HepG2 (cell line): Measurements from ENCODE around the gene WNT10A. TPM values are rescaled to one million over a fixed set of nuclear protein-coding genes. Genes with fewer than 3 reads are reported as not detected.

Source experiments
- CREM ChIP-seq, 2 experiments: sonication (generic) in 1 of 2; formaldehyde crosslinking in 1 of 2; IDR thresholded peaks; 2 replicates each; pipeline versions ENCODE4 v1.4.0 to v1.6.1; 2016 to 2020; ENCODE audit warnings: antibody characterized with exemption in 1 of 2, mild to moderate bottlenecking in 1 of 2, missing genetic modification reagents in 1 of 2
- DNMT3B ChIP-seq: conservative IDR thresholded peaks from 2 replicates; pipeline ENCODE4 v1.6.1; 2016; ENCODE audit warnings: missing biosample characterization, control low read depth
- FOSL2 ChIP-seq: sonication (generic); formaldehyde crosslinking; IDR thresholded peaks from 2 replicates; pipeline ENCODE4 v1.4.0; 2020; ENCODE audit warnings: missing genetic modification reagents
- HOXA3 ChIP-seq: sonication (generic); formaldehyde crosslinking; IDR thresholded peaks from 2 replicates; pipeline ENCODE4 v1.5.0; 2020; ENCODE audit warnings: missing genetic modification reagents
- KLF16 ChIP-seq, 2 experiments: sonication (generic) in 1 of 2; formaldehyde crosslinking in 1 of 2; IDR thresholded peaks; 2 replicates each; pipeline versions ENCODE4 v1.6.1 to v1.8.0; 2016 to 2023; ENCODE audit warnings: missing genetic modification reagents in 2 of 2, missing compliant biosample characterization in 1 of 2
- MAFG ChIP-seq: sonication (generic); formaldehyde crosslinking; IDR thresholded peaks from 2 replicates; pipeline ENCODE4 v1.5.1; 2020; ENCODE audit warnings: mild to moderate bottlenecking, missing genetic modification reagents
- MTF2 ChIP-seq: sonication (generic); formaldehyde crosslinking; IDR thresholded peaks from 2 replicates; pipeline ENCODE4 v1.5.0; 2020; ENCODE audit warnings: missing genetic modification reagents, borderline replicate concordance
- NRL ChIP-seq: sonication (generic); formaldehyde crosslinking; IDR thresholded peaks from 2 replicates; pipeline ENCODE4 v1.5.0; 2020; ENCODE audit warnings: missing genetic modification reagents, mild to moderate bottlenecking, moderate library complexity, borderline replicate concordance
- PTBP1 ChIP-seq: fragments of 200-400 bp; formaldehyde crosslinking; IDR thresholded peaks from 2 replicates; pipeline ENCODE4 v1.6.1; 2018; ENCODE audit warnings: low read length, low read depth; ENCODE audit not compliant: poor library complexity, severe bottlenecking
- RCOR2 ChIP-seq: IDR thresholded peaks from 2 replicates; pipeline ENCODE4 v1.6.1; 2016; ENCODE audit warnings: missing biosample characterization, missing genetic modification reagents
- SYNCRIP ChIP-seq: fragments of 200-400 bp; formaldehyde crosslinking; IDR thresholded peaks from 2 replicates; pipeline ENCODE4 v1.6.1; 2018; ENCODE audit warnings: mild to moderate bottlenecking, low read depth, low read length; ENCODE audit not compliant: insufficient read depth
- TOE1 ChIP-seq: sonication (generic); formaldehyde crosslinking; IDR thresholded peaks from 2 replicates; pipeline ENCODE4 v1.4.0; 2020; ENCODE audit warnings: mild to moderate bottlenecking, missing genetic modification reagents
- ZNF264 ChIP-seq: sonication (generic); formaldehyde crosslinking; IDR thresholded peaks from 2 replicates; pipeline ENCODE4 v1.4.0; 2020; ENCODE audit warnings: missing genetic modification reagents
- ZNF331 ChIP-seq: sonication (generic); formaldehyde crosslinking; IDR thresholded peaks from 2 replicates; pipeline ENCODE4 v1.4.0; 2020; ENCODE audit warnings: missing genetic modification reagents
- ZNF362 ChIP-seq: sonication (generic); formaldehyde crosslinking; IDR thresholded peaks from 2 replicates; pipeline ENCODE4 v1.4.0; 2020; ENCODE audit warnings: missing genetic modification reagents, mild to moderate bottlenecking, borderline replicate concordance
- ZNF382 ChIP-seq: sonication (generic); formaldehyde crosslinking; IDR thresholded peaks from 2 replicates; pipeline ENCODE4 v1.5.0; 2020; ENCODE audit warnings: missing genetic modification reagents, mild to moderate bottlenecking, borderline replicate concordance
- ZNF414 ChIP-seq: sonication (generic); formaldehyde crosslinking; IDR thresholded peaks from 2 replicates; pipeline ENCODE4 v1.5.0; 2020; ENCODE audit warnings: missing genetic modification reagents
- ZNF577 ChIP-seq: sonication (generic); formaldehyde crosslinking; IDR thresholded peaks from 2 replicates; pipeline ENCODE4 v1.4.0; 2020; ENCODE audit warnings: mild to moderate bottlenecking, low read depth, missing genetic modification reagents, borderline replicate concordance
- ZNF652 ChIP-seq: IDR thresholded peaks from 2 replicates; pipeline ENCODE4 v1.6.1; 2016; ENCODE audit warnings: low read depth, borderline replicate concordance
- ZNF709 ChIP-seq: sonication (generic); formaldehyde crosslinking; IDR thresholded peaks from 2 replicates; pipeline ENCODE4 v1.5.0; 2020; ENCODE audit warnings: mild to moderate bottlenecking, missing genetic modification reagents
- ZNF724P ChIP-seq: sonication (generic); formaldehyde crosslinking; IDR thresholded peaks from 2 replicates; pipeline ENCODE4 v1.8.0; 2022; ENCODE audit warnings: missing genetic modification reagents, borderline replicate concordance
- ZNF782 ChIP-seq: sonication (generic); formaldehyde crosslinking; IDR thresholded peaks from 2 replicates; pipeline ENCODE4 v1.4.0; 2020; ENCODE audit warnings: missing genetic modification reagents, mild to moderate bottlenecking, borderline replicate concordance
- polyA plus RNA-seq, 8 experiments: library from polyadenylated mRNA; depleted of rRNA in 3 of 8; stranded (reverse) in 7 of 8; unstranded in 1 of 8; fragments of >200 nt; fragmentation: Illumina TruSeq in 4 of 8; extraction: Trizol in 4 of 8; gene quantifications; 2 replicates each; pipeline versions ENCODE4 v1.2.1 to v1.2.3, GENCODE V29; 2011 to 2016; ENCODE audit warnings: low read depth in 4 of 8, missing spikeins in 1 of 8, mixed read lengths in 1 of 8; ENCODE audit not compliant: insufficient read depth in 1 of 8
- total RNA-seq, 5 experiments: library from RNA; depleted of rRNA; stranded (reverse); fragments of >200 nt; fragmentation: Illumina TruSeq; extraction: Trizol; gene quantifications; 2 replicates each; pipeline ENCODE4 v1.2.3, GENCODE V29; 2016; ENCODE audit warnings: low read depth in 1 of 5
- TF ChIP-seq, protein P1 (sequence below): sonication (generic); formaldehyde crosslinking; IDR thresholded peaks from 2 replicates; pipeline ENCODE4 v1.4.0; 2020; ENCODE audit warnings: missing genetic modification reagents, borderline replicate concordance

Gene WNT10A
- total and polyA plus RNA-seq, 2 of the 13 experiments (the other 11 are each of a cell fraction or from before 2014, with no cell fraction given), result 0.03 TPM; not detected in 1

- TF ChIP-seq ZNF382 (CRISPR knock-in tag), result no peak
- no peak for TF ChIP-seq ZNF652
- no peak for TF ChIP-seq RCOR2
- TF ChIP-seq ZNF362, result peak; percentile 62; the same call in 1 of the 2 replicates
- no peak; the same call in none of the 2 replicates for TF ChIP-seq ZNF724P (CRISPR knock-in tag)
- TF ChIP-seq ZNF264 (CRISPR knock-in tag), result no peak
- TF ChIP-seq ZNF782 (CRISPR knock-in tag), result peak; percentile 92; the same call in 1 of the 2 replicates
- TF ChIP-seq PTBP1, result no peak
- peak; percentile 41; the same call in 1 of the 2 replicates for TF ChIP-seq ZNF331 (CRISPR knock-in tag)
- TF ChIP-seq HOXA3 (CRISPR knock-in tag), result peak; percentile 51; the same call in 1 of the 2 replicates
- TF ChIP-seq DNMT3B (CRISPR knock-in tag), result no peak
- peak; percentile 72; the same call in 1 of the 2 replicates for TF ChIP-seq MTF2 (CRISPR knock-in tag)
- TF ChIP-seq ZNF414, result no peak
- no peak for TF ChIP-seq CREM (IDR thresholded peaks at IDR 0.05)
- TF ChIP-seq CREM (CRISPR knock-in tag; IDR thresholded peaks at IDR 0.05), result no peak
- TF ChIP-seq KLF16 (CRISPR knock-in tag; IDR thresholded peaks at IDR 0.05), result peak; percentile 6 to 92; a peak in 2 of 4 replicates
- TF ChIP-seq, protein P1, sequence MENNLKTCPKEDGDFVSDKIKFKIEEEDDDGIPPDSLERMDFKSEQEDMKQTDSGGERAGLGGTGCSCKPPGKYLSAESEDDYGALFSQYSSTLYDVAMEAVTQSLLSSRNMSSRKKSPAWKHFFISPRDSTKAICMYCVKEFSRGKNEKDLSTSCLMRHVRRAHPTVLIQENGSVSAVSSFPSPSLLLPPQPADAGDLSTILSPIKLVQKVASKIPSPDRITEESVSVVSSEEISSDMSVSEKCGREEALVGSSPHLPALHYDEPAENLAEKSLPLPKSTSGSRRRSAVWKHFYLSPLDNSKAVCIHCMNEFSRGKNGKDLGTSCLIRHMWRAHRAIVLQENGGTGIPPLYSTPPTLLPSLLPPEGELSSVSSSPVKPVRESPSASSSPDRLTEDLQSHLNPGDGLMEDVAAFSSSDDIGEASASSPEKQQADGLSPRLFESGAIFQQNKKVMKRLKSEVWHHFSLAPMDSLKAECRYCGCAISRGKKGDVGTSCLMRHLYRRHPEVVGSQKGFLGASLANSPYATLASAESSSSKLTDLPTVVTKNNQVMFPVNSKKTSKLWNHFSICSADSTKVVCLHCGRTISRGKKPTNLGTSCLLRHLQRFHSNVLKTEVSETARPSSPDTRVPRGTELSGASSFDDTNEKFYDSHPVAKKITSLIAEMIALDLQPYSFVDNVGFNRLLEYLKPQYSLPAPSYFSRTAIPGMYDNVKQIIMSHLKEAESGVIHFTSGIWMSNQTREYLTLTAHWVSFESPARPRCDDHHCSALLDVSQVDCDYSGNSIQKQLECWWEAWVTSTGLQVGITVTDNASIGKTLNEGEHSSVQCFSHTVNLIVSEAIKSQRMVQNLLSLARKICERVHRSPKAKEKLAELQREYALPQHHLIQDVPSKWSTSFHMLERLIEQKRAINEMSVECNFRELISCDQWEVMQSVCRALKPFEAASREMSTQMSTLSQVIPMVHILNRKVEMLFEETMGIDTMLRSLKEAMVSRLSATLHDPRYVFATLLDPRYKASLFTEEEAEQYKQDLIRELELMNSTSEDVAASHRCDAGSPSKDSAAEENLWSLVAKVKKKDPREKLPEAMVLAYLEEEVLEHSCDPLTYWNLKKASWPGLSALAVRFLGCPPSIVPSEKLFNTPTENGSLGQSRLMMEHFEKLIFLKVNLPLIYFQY (CRISPR knock-in tag), result no peak; the same call in 1 of the 2 replicates
- TF ChIP-seq SYNCRIP, result no peak
- no peak for TF ChIP-seq ZNF709
- peak; percentile 27; the same call in 1 of the 2 replicates for TF ChIP-seq FOSL2
- peak; percentile 93 for TF ChIP-seq NRL
- TF ChIP-seq TOE1 (CRISPR knock-in tag), result 0 out of 2 replicates have a peak, but pooled peaks have one; percentile 48
- no peak for TF ChIP-seq MAFG (CRISPR knock-in tag)
- TF ChIP-seq ZNF577, result no peak
Measured at GRCh38 chr2:218898109-218898878, 17.6 kb downstream of the WNT10A start (continued).
